Activated naive CD8-positive, alpha-beta T cell treated with anti-CD3 and anti-CD28 coated beads, Interleukin-2, amount 50 U/mL, for 16 hours (primary cell): ENCODE measurements around the gene SEPTIN8.

Experiments
- DNase-seq: peaks from one replicate; pipeline ENCODE4 v3.0.0-alpha.2; 2020; ENCODE audit warnings: low read depth, low spot score

The SEPTIN8 gene

GRCh38 chr5:132750471-132751230 lies 26.4 kb downstream of the SEPTIN8 start:
- no peak for DNase-seq

- no peak for DNase-seq
These were observed 27.5 kb downstream of the SEPTIN8 start for GRCh38 chr5:132749506-132749905.

GRCh38 chr5:132748522-132749000 lies 28.5 kb downstream of the SEPTIN8 start:
- DNase-seq, result no peak

- DNase-seq, result no peak
These were observed 29.2 kb downstream of the SEPTIN8 start for GRCh38 chr5:132747616-132748440.

GRCh38 chr5:132746954-132747615 lies 30.0 kb downstream of the SEPTIN8 start, which contains the start of gene CCNI2:
Gene CCNI2 (plus strand): TSS chr5:132747426. CDS start chr5:132747496, 70 bp downstream.
- DNase-seq, result peak; percentile 39

GRCh38 chr5:132746592-132746953 lies 30.5 kb downstream of the SEPTIN8 start:
- DNase-seq, result no peak

GRCh38 chr5:132744659-132745058 lies 32.4 kb downstream of the SEPTIN8 start:
- no peak for DNase-seq

- DNase-seq, result no peak
These were observed 34.4 kb downstream of the SEPTIN8 start for GRCh38 chr5:132742626-132743025.

GRCh38 chr5:132742158-132742557 lies 34.9 kb downstream of the SEPTIN8 start:
- DNase-seq, result no peak

- DNase-seq, result no peak
These were observed 37.8 kb downstream of the SEPTIN8 start for GRCh38 chr5:132739232-132739631.

- no peak for DNase-seq
These were observed 38.9 kb downstream of the SEPTIN8 start for GRCh38 chr5:132737982-132738681.

- DNase-seq, result peak; percentile 97
These were observed 39.9 kb downstream of the SEPTIN8 start, which contains the start of gene KIF3A for GRCh38 chr5:132736853-132737833. Gene KIF3A (minus strand): TSS chr5:132737546. CDS start chr5:132737419, 127 bp downstream.

- DNase-seq, result no peak
These were observed 42.4 kb downstream of the SEPTIN8 start for GRCh38 chr5:132734687-132735086.

- no peak for DNase-seq
These were observed 43.4 kb downstream of the SEPTIN8 start for GRCh38 chr5:132733499-132734148.

GRCh38 chr5:132729896-132730295 lies 47.1 kb downstream of the SEPTIN8 start:
- DNase-seq, result no peak

GRCh38 chr5:132725745-132726144 lies 51.3 kb downstream of the SEPTIN8 start:
- no peak for DNase-seq

GRCh38 chr5:132718544-132719312 lies 58.3 kb downstream of the SEPTIN8 start:
- DNase-seq, result no peak

- DNase-seq, result no peak
These were observed 62.4 kb downstream of the SEPTIN8 start for GRCh38 chr5:132714456-132715307.
